ENCODE results near the gene ITPR3.

Gene ITPR3

GRCh38 chr6:33719326-33719987 is 98.3 kb downstream of the ITPR3 start:
- DNase-seq (ENCODE audit: low spot score), result no peak

- no peak for DNase-seq (ENCODE audit: low spot score)
These were observed 99.9 kb downstream of the ITPR3 start for GRCh38 chr6:33720998-33721397.

GRCh38 chr6:33721508-33721907 is 100.4 kb downstream of the ITPR3 start:
- no peak for DNase-seq (ENCODE audit: low spot score)

- no peak for DNase-seq (ENCODE audit: low spot score)
These were observed 101.0 kb downstream of the ITPR3 start for GRCh38 chr6:33722103-33722623.

- no peak for DNase-seq (ENCODE audit: low spot score)
These were observed 102.4 kb downstream of the ITPR3 start for GRCh38 chr6:33723371-33724085.

GRCh38 chr6:33724102-33725023 is 103.2 kb downstream of the ITPR3 start:
- DNase-seq (ENCODE audit: low spot score), result no peak

- DNase-seq (ENCODE audit: low spot score), result no peak
These were observed 104.1 kb downstream of the ITPR3 start for GRCh38 chr6:33725222-33725621.

GRCh38 chr6:33725891-33726673 is 105.0 kb downstream of the ITPR3 start:
- DNase-seq (ENCODE audit: low spot score), result no peak

GRCh38 chr6:33726696-33727095 is 105.6 kb downstream of the ITPR3 start:
- DNase-seq (ENCODE audit: low spot score), result no peak

- DNase-seq (ENCODE audit: low spot score), result no peak
These were observed 106.0 kb downstream of the ITPR3 start for GRCh38 chr6:33727126-33727525.

GRCh38 chr6:33727932-33728331 is 106.8 kb downstream of the ITPR3 start:
- DNase-seq (ENCODE audit: low spot score), result no peak

- no peak for DNase-seq (ENCODE audit: low spot score)
These were observed 107.3 kb downstream of the ITPR3 start for GRCh38 chr6:33728438-33728837.

- no peak for DNase-seq (ENCODE audit: low spot score)
These were observed 107.9 kb downstream of the ITPR3 start for GRCh38 chr6:33729059-33729458.

GRCh38 chr6:33730611-33731010 is 109.5 kb downstream of the ITPR3 start:
- no peak for DNase-seq (ENCODE audit: low spot score)

- DNase-seq (ENCODE audit: low spot score), result no peak
These were observed 109.9 kb downstream of the ITPR3 start for GRCh38 chr6:33731035-33731434.

GRCh38 chr6:33731751-33732282 is 110.7 kb downstream of the ITPR3 start:
- DNase-seq (ENCODE audit: low spot score), result no peak

- no peak for DNase-seq (ENCODE audit: low spot score)
These were observed 111.3 kb downstream of the ITPR3 start for GRCh38 chr6:33732385-33732784.

- no peak for DNase-seq (ENCODE audit: low spot score)
These were observed 111.9 kb downstream of the ITPR3 start for GRCh38 chr6:33732817-33733708.

- no peak for DNase-seq (ENCODE audit: low spot score)
These were observed 112.5 kb downstream of the ITPR3 start for GRCh38 chr6:33733709-33734007.

- no peak for DNase-seq (ENCODE audit: low spot score)
These were observed 114.1 kb downstream of the ITPR3 start for GRCh38 chr6:33735216-33735615.
